DOHH2 (cell line): ENCODE measurements around the gene SHANK3.
"Not testable (repeated sequence)": the region's sequence is repeated elsewhere in the genome, so short reads cannot be mapped to it uniquely, and the experiment has no call there.

Experiments
- H3F3A ChIP-seq: fragments of 200-600 bp; sonication (generic), shearing (Covaris generic); 2 replicates; pipeline ENCODE4 v1.6.0; 2016; ENCODE audit warnings: antibody characterized with exemption, mild to moderate bottlenecking; ENCODE audit not compliant: control insufficient read depth, insufficient read depth
- H3K27ac ChIP-seq: fragments of 200-600 bp; sonication (generic); 2 replicates; pipeline ENCODE4 v1.5.1; 2014; ENCODE audit warnings: low read depth, mild to moderate bottlenecking, low read length, moderate library complexity
- H3K27me3 ChIP-seq: fragments of 200-600 bp; sonication (generic); 2 replicates; pipeline ENCODE4 v1.6.1; 2014; ENCODE audit warnings: mild to moderate bottlenecking, low read length, mixed read lengths; ENCODE audit not compliant: control insufficient read depth
- H3K36me3 ChIP-seq: fragments of 200-600 bp; sonication (generic); 2 replicates; pipeline ENCODE4 v1.6.1; 2014; ENCODE audit warnings: mild to moderate bottlenecking, low read length, moderate library complexity, mixed read lengths; ENCODE audit not compliant: control insufficient read depth
- H3K4me1 ChIP-seq: fragments of 200-600 bp; sonication (generic); 2 replicates; pipeline ENCODE4 v1.6.1; 2014; ENCODE audit warnings: mild to moderate bottlenecking, low read length, mixed read lengths; ENCODE audit not compliant: control insufficient read depth
- H3K4me2 ChIP-seq: fragments of 200-600 bp; sonication (generic); 2 replicates; pipeline ENCODE4 v1.6.0; 2014; ENCODE audit warnings: mild to moderate bottlenecking, low read length, moderate library complexity
- H3K4me3 ChIP-seq: fragments of 200-600 bp; sonication (generic); 2 replicates; pipeline ENCODE4 v1.5.1; 2014; ENCODE audit warnings: mild to moderate bottlenecking, low read length, mixed read lengths
- H3K79me2 ChIP-seq: fragments of 200-600 bp; sonication (generic); 2 replicates; pipeline ENCODE4 v1.6.1; 2014; ENCODE audit warnings: mild to moderate bottlenecking, low read length, mixed read lengths; ENCODE audit not compliant: control insufficient read depth
- H3K9me2 ChIP-seq: fragments of 200-600 bp; sonication (generic); replicated peaks from 2 replicates; pipeline ENCODE4 v1.6.1; 2014; ENCODE audit warnings: mild to moderate bottlenecking, low read length, mixed read lengths; ENCODE audit not compliant: control insufficient read depth
- H3K9me3 ChIP-seq: fragments of 200-600 bp; sonication (generic); 2 replicates; pipeline ENCODE4 v1.6.1; 2014; ENCODE audit warnings: antibody characterized with exemption, low read length, mixed read lengths; ENCODE audit not compliant: control insufficient read depth, insufficient read depth
- H4K20me1 ChIP-seq: fragments of 200-600 bp; sonication (generic); 2 replicates; pipeline ENCODE4 v1.6.0; 2014; ENCODE audit warnings: low read depth, mild to moderate bottlenecking, antibody characterized with exemption, low read length, moderate library complexity; ENCODE audit not compliant: control insufficient read depth, insufficient read depth
- CTCF ChIP-seq: fragments of 200-600 bp; sonication (generic); IDR thresholded peaks from one replicate; pipeline ENCODE4 v1.5.1; 2014; ENCODE audit warnings: antibody characterized with exemption, mild to moderate bottlenecking, low read depth, low read length; ENCODE audit not compliant: poor library complexity, severe bottlenecking
- EZH2phosphoT487 ChIP-seq: fragments of 200-600 bp; sonication (generic); IDR thresholded peaks from 2 replicates; pipeline ENCODE4 v1.6.1; 2017; ENCODE audit warnings: borderline replicate concordance, mild to moderate bottlenecking, antibody characterized with exemption, low read length, moderate library complexity, mixed read lengths

Gene SHANK3

GRCh38 chr22:50653256-50653655 is 19.4 kb upstream of the SHANK3 start:
- Histone ChIP-seq H3K9me2 (no peaks in the 10 kb centered on the region), H4K20me1 (no peaks in the 10 kb centered on the region), H3K9me3 (peaks cover 4% of the 10 kb centered on the region; the same call in 1 of the 2 replicates), H3K4me1 (no peaks in the 10 kb centered on the region), H3F3A (no peaks in the 10 kb centered on the region), H3K4me3 (no peak overlapping the region), H3K79me2 (no peaks in the 10 kb centered on the region), H3K27me3 (peaks cover 4% of the 10 kb centered on the region; the same call in 1 of the 2 replicates), H3K36me3 (no peaks in the 10 kb centered on the region), H3K27ac (no peak overlapping the region), H3K4me2 (no peak overlapping the region)
- TF ChIP-seq EZH2phosphoT487 (no peak), CTCF (no peak)

- not testable (repeated sequence) for H3K79me2 ChIP-seq, H4K20me1 ChIP-seq, H3K4me2 ChIP-seq, H3K9me2 ChIP-seq, H3K27ac ChIP-seq, H3K36me3 ChIP-seq, H3K4me3 ChIP-seq, H3F3A ChIP-seq, H3K4me1 ChIP-seq, H3K27me3 ChIP-seq, H3K9me3 ChIP-seq
Observed at GRCh38 chr22:50654664-50655063, 18.0 kb upstream of the SHANK3 start.

- H3K9me3 ChIP-seq: no peaks in the 10 kb centered on the region
- no peak for TF ChIP-seq CTCF
- no peak for TF ChIP-seq EZH2phosphoT487
- H4K20me1 ChIP-seq: no peaks in the 10 kb centered on the region
- H3K4me2 ChIP-seq: no peak overlapping the region
- H3K27me3 ChIP-seq: peaks cover 4% of the 10 kb centered on the region; the same call in 1 of the 2 replicates
- no peaks in the 10 kb centered on the region for H3K4me1 ChIP-seq
- H3K79me2 ChIP-seq: no peaks in the 10 kb centered on the region
- H3K27ac ChIP-seq: no peak overlapping the region
- no peak overlapping the region for H3K4me3 ChIP-seq
- no peaks in the 10 kb centered on the region for H3K36me3 ChIP-seq
- H3K9me2 ChIP-seq: no peaks in the 10 kb centered on the region
- no peaks in the 10 kb centered on the region for H3F3A ChIP-seq
Observed at GRCh38 chr22:50656122-50657070, 16.2 kb upstream of the SHANK3 start.

GRCh38 chr22:50657925-50658324 is 14.7 kb upstream of the SHANK3 start:
- Histone ChIP-seq H3K27me3 (peaks cover 4% of the 10 kb centered on the region; the same call in 1 of the 2 replicates), H3F3A (no peaks in the 10 kb centered on the region), H3K9me2 (no peaks in the 10 kb centered on the region), H3K4me1 (no peaks in the 10 kb centered on the region), H3K4me2 (no peak overlapping the region), H3K79me2 (no peaks in the 10 kb centered on the region), H3K4me3 (no peak overlapping the region), H3K9me3 (no peaks in the 10 kb centered on the region), H3K36me3 (no peaks in the 10 kb centered on the region), H4K20me1 (no peaks in the 10 kb centered on the region), H3K27ac (no peak overlapping the region)
- TF ChIP-seq EZH2phosphoT487: no peak
- no peak for TF ChIP-seq CTCF

GRCh38 chr22:50659711-50660110 is 12.9 kb upstream of the SHANK3 start:
- not testable (repeated sequence) for H3K4me1 ChIP-seq, H3K4me3 ChIP-seq, H3K4me2 ChIP-seq, H4K20me1 ChIP-seq, H3K27me3 ChIP-seq, H3K36me3 ChIP-seq, H3K79me2 ChIP-seq, H3K27ac ChIP-seq, H3F3A ChIP-seq, H3K9me2 ChIP-seq, H3K9me3 ChIP-seq
